Immature natural killer cell (primary cell): ENCODE measurements around the gene EEA1. TPM values are rescaled to one million over a fixed set of nuclear protein-coding genes. Genes with fewer than 3 reads are reported as not detected.
A peak's percentile ranks its signal among the peaks of the same experiment; 100 is the strongest.
"Not testable (repeated sequence)": the region's sequence is repeated elsewhere in the genome, so short reads cannot be mapped to it uniquely, and the experiment has no call there.

Source experiments
- DNase-seq, 3 donors: peaks; one replicate each; pipeline ENCODE4 v3.0.0; 2022; ENCODE audit warnings: mixed read lengths in 1 of 3
- H3K27ac Mint-ChIP-seq, 6 donors: one replicate each; pipeline ENCODE4 v1.8.0; 2020; ENCODE audit warnings: mixed read lengths in 6 of 6, mild to moderate bottlenecking in 5 of 6, inconsistent platforms in 4 of 6, moderate library complexity in 3 of 6
- H3K27me3 Mint-ChIP-seq, 3 donors: one replicate each; pipeline ENCODE4 v1.8.0; 2020 to 2021; ENCODE audit warnings: low read depth in 3 of 3, mild to moderate bottlenecking in 3 of 3, mixed read lengths in 3 of 3, moderate library complexity in 3 of 3, inconsistent platforms in 1 of 3
- H3K36me3 Mint-ChIP-seq, 3 donors: one replicate each; pipeline ENCODE4 v1.8.0; 2020; ENCODE audit warnings: mixed read lengths in 3 of 3, inconsistent platforms in 2 of 3, mild to moderate bottlenecking in 2 of 3
- H3K4me1 Mint-ChIP-seq, 2 donors: one replicate each; pipeline ENCODE4 v1.8.0; 2020; ENCODE audit warnings: inconsistent platforms in 2 of 2, mild to moderate bottlenecking in 2 of 2, mixed read lengths in 2 of 2, moderate library complexity in 1 of 2
- H3K4me3 Mint-ChIP-seq, 5 donors: one replicate each; pipeline ENCODE4 v1.8.0; 2020; ENCODE audit warnings: mild to moderate bottlenecking in 5 of 5, mixed read lengths in 5 of 5, inconsistent platforms in 3 of 5, moderate library complexity in 3 of 5
- H3K9me3 Mint-ChIP-seq, 6 donors: one replicate each; pipeline ENCODE4 v1.8.0; 2020; ENCODE audit warnings: mild to moderate bottlenecking in 6 of 6, mixed read lengths in 6 of 6, inconsistent platforms in 4 of 6, moderate library complexity in 3 of 6
- polyA plus RNA-seq, 3 donors: library from polyadenylated mRNA; unstranded; fragments of 300-500 nt; fragmentation: Illumina TruSeq; gene quantifications; one replicate each; pipeline ENCODE4 v1.2.3, GENCODE V29; 2021

The EEA1 gene
- 10 to 100 TPM in 1 of 3 donors, 1 to 10 TPM in 2; 1.8 to 12.5 (median 3.5) TPM for polyA plus RNA-seq

GRCh38 chr12:92928962-92929915, at the start of gene EEA1:
Gene EEA1, minus strand, starts transcription at chr12:92929295. Its CDS starts 229 bp downstream, at chr12:92929066.
- H3K27ac Mint-ChIP-seq, result peak within 1 kb of the TSS; percentile 88 to 98 (median 96)
- peaks cover 3 to 15% (median 6%) of the 10 kb centered on the region in 3 donors for H3K27me3 Mint-ChIP-seq
- no peaks in the 10 kb centered on the region for H3K36me3 Mint-ChIP-seq
- peak; percentile 95 to 97 (median 97) for DNase-seq
- H3K4me1 Mint-ChIP-seq, result peaks cover 27 to 33% of the 10 kb centered on the region in 2 donors
- H3K4me3 Mint-ChIP-seq, result peak within 1 kb of the TSS; percentile 86 to 95 (median 92)
- no peaks in the 10 kb centered on the region for H3K9me3 Mint-ChIP-seq

- Mint-ChIP-seq H3K4me3 (no peak overlapping the region), H3K27ac (no peak overlapping the region), H3K4me1 (no peaks in the 10 kb centered on the region), H3K27me3 (peaks cover 0 to 5% (median 2%) of the 10 kb centered on the region in 3 donors), H3K9me3 (peaks cover 2 to 17% (median 8%) of the 10 kb centered on the region in 6 donors), H3K36me3 (peaks cover 0 to 4% (median 4%) of the 10 kb centered on the region in 3 donors)
- no peak for DNase-seq
Observed at GRCh38 chr12:92978607-92979006, 49.5 kb upstream of the EEA1 start.

GRCh38 chr12:92977326-92977725, 48.2 kb upstream of the EEA1 start:
- Mint-ChIP-seq H3K27ac (no peak overlapping the region), H3K4me3 (no peak overlapping the region), H3K36me3 (peaks cover 0 to 4% (median 4%) of the 10 kb centered on the region in 3 donors), H3K27me3 (peaks cover 2 to 5% (median 2%) of the 10 kb centered on the region in 3 donors), H3K9me3 (peaks cover 2 to 17% (median 8%) of the 10 kb centered on the region in 6 donors), H3K4me1 (no peaks in the 10 kb centered on the region)
- no peak for DNase-seq

- no peak for DNase-seq
- Mint-ChIP-seq H3K9me3 (peaks cover 0 to 5% (median 0%) of the 10 kb centered on the region in 6 donors), H3K4me1 (no peaks in the 10 kb centered on the region), H3K36me3 (peaks cover 0 to 4% (median 0%) of the 10 kb centered on the region in 3 donors), H3K27me3 (peaks cover 0 to 3% (median 2%) of the 10 kb centered on the region in 3 donors), H3K4me3 (no peak overlapping the region), H3K27ac (no peak overlapping the region)
Observed at GRCh38 chr12:92974759-92975158, 45.7 kb upstream of the EEA1 start.

GRCh38 chr12:92973614-92974013, 44.5 kb upstream of the EEA1 start:
- Mint-ChIP-seq H3K27me3 (peaks cover 0 to 3% (median 2%) of the 10 kb centered on the region in 3 donors), H3K36me3 (peaks cover 0 to 4% (median 0%) of the 10 kb centered on the region in 3 donors), H3K27ac (no peak overlapping the region), H3K4me3 (no peak overlapping the region), H3K4me1 (no peaks in the 10 kb centered on the region), H3K9me3 (peaks cover 0 to 5% (median 0%) of the 10 kb centered on the region in 6 donors)
- no peak for DNase-seq

GRCh38 chr12:92971859-92972524, 42.9 kb upstream of the EEA1 start:
- peaks cover 0 to 2% (median 2%) of the 10 kb centered on the region in 3 donors for H3K27me3 Mint-ChIP-seq
- H3K36me3 Mint-ChIP-seq, result peaks cover 0 to 4% (median 0%) of the 10 kb centered on the region in 3 donors
- peaks cover 0 to 5% (median 0%) of the 10 kb centered on the region in 6 donors for H3K9me3 Mint-ChIP-seq
- H3K27ac Mint-ChIP-seq, result no peak overlapping the region
- no peak for DNase-seq
- no peak overlapping the region for H3K4me3 Mint-ChIP-seq
- no peaks in the 10 kb centered on the region for H3K4me1 Mint-ChIP-seq

- no peaks in the 10 kb centered on the region for H3K36me3 Mint-ChIP-seq
- no peak overlapping the region for H3K4me3 Mint-ChIP-seq
- no peak for DNase-seq
- H3K27ac Mint-ChIP-seq, result peak overlapping the region in 1 of 6 donors; percentile 65
- H3K4me1 Mint-ChIP-seq, result no peaks in the 10 kb centered on the region
- no peaks in the 10 kb centered on the region for H3K9me3 Mint-ChIP-seq
- H3K27me3 Mint-ChIP-seq, result peaks cover 2 to 4% (median 3%) of the 10 kb centered on the region in 3 donors
Observed at GRCh38 chr12:92968176-92968813, 39.2 kb upstream of the EEA1 start.

- not testable (repeated sequence) for H3K27ac Mint-ChIP-seq, DNase-seq, H3K4me1 Mint-ChIP-seq, H3K36me3 Mint-ChIP-seq, H3K27me3 Mint-ChIP-seq, H3K9me3 Mint-ChIP-seq, H3K4me3 Mint-ChIP-seq
Observed at GRCh38 chr12:92964378-92964777, 35.3 kb upstream of the EEA1 start.

- no peak for DNase-seq
- H3K27me3 Mint-ChIP-seq, result peaks cover 0 to 5% (median 4%) of the 10 kb centered on the region in 3 donors
- H3K9me3 Mint-ChIP-seq, result no peaks in the 10 kb centered on the region
- H3K36me3 Mint-ChIP-seq, result no peaks in the 10 kb centered on the region
- no peak overlapping the region for H3K4me3 Mint-ChIP-seq
- H3K4me1 Mint-ChIP-seq, result no peaks in the 10 kb centered on the region
- H3K27ac Mint-ChIP-seq, result no peak overlapping the region
Observed at GRCh38 chr12:92961949-92962348, 32.9 kb upstream of the EEA1 start.

- Mint-ChIP-seq H3K27ac (no peak overlapping the region), H3K4me1 (no peaks in the 10 kb centered on the region), H3K36me3 (no peaks in the 10 kb centered on the region), H3K4me3 (no peak overlapping the region), H3K9me3 (no peaks in the 10 kb centered on the region), H3K27me3 (peaks cover 2 to 4% (median 2%) of the 10 kb centered on the region in 3 donors)
- DNase-seq, result no peak
Observed at GRCh38 chr12:92955997-92956663, 27.0 kb upstream of the EEA1 start.

GRCh38 chr12:92953747-92954146, 24.7 kb upstream of the EEA1 start:
- H3K27ac Mint-ChIP-seq, result no peak overlapping the region
- H3K4me3 Mint-ChIP-seq, result no peak overlapping the region
- peaks cover 2 to 7% (median 4%) of the 10 kb centered on the region in 3 donors for H3K27me3 Mint-ChIP-seq
- DNase-seq, result no peak
- H3K36me3 Mint-ChIP-seq, result no peaks in the 10 kb centered on the region
- H3K9me3 Mint-ChIP-seq, result no peaks in the 10 kb centered on the region
- no peaks in the 10 kb centered on the region for H3K4me1 Mint-ChIP-seq

- peaks cover 0 to 4% (median 0%) of the 10 kb centered on the region in 3 donors for H3K36me3 Mint-ChIP-seq
- no peak for DNase-seq
- no peaks in the 10 kb centered on the region for H3K4me1 Mint-ChIP-seq
- no peak overlapping the region for H3K27ac Mint-ChIP-seq
- no peak overlapping the region for H3K4me3 Mint-ChIP-seq
- H3K9me3 Mint-ChIP-seq, result no peaks in the 10 kb centered on the region
- H3K27me3 Mint-ChIP-seq, result peaks cover 2 to 7% (median 4%) of the 10 kb centered on the region in 3 donors
Observed at GRCh38 chr12:92952394-92952793, 23.3 kb upstream of the EEA1 start.

GRCh38 chr12:92951006-92951405, 21.9 kb upstream of the EEA1 start:
- Mint-ChIP-seq H3K27me3 (peaks cover 0 to 10% (median 9%) of the 10 kb centered on the region in 3 donors), H3K27ac (no peak overlapping the region), H3K4me1 (no peaks in the 10 kb centered on the region), H3K36me3 (peaks cover 0 to 4% (median 0%) of the 10 kb centered on the region in 3 donors), H3K9me3 (no peaks in the 10 kb centered on the region), H3K4me3 (no peak overlapping the region)
- no peak for DNase-seq
